ENCODE data around the gene WDR5.

- TF ChIP-seq CTCF (IDR thresholded peaks at IDR 0.05; ENCODE audit: poor library complexity) = no peak
- TF ChIP-seq EZH2 (IDR thresholded peaks at IDR 0.05; ENCODE audit: borderline replicate concordance) = no peak
Measured at GRCh38 chr9:134163371-134164196, 27.7 kb downstream of the WDR5 start.

All from hepatocyte (in vitro differentiated cells).